Body of pancreas (tissue), 4 donors: ENCODE measurements around the gene COL6A3. TPM values are rescaled to one million over a fixed set of nuclear protein-coding genes. Genes with fewer than 3 reads are reported as not detected.

Experiments
- ATAC-seq: fragments of 150-250 bp; one replicate; pipeline ENCODE4 v1.9.1; 2016
- DNase-seq, 4 donors: peaks; one replicate each; pipeline ENCODE4 v3.0.0-alpha.2; 2019
- H3K27ac ChIP-seq, 4 donors: fragments of 200-600 bp; sonication (generic); 1 replicate in 3 of 4; 2 replicates in 1 of 4; pipeline versions ENCODE4 v1.5.1 to v1.6.1; 2016 to 2019; ENCODE audit warnings: mild to moderate bottlenecking in 1 of 4, mixed read lengths in 1 of 4, moderate library complexity in 1 of 4
- H3K27me3 ChIP-seq, 2 donors: fragments of 200-600 bp; sonication (generic); one replicate each; pipeline ENCODE4 v1.6.0; 2016; ENCODE audit warnings: mild to moderate bottlenecking in 1 of 2
- H3K36me3 ChIP-seq, 2 donors: fragments of 200-600 bp; sonication (generic); replicated peaks in 1 of 2; 2 replicates each; pipeline ENCODE4 v1.5.1; 2016; ENCODE audit warnings: low read depth in 2 of 2; ENCODE audit not compliant: insufficient read depth in 1 of 2
- H3K4me1 ChIP-seq: fragments of 200-600 bp; sonication (generic); one replicate; pipeline ENCODE4 v1.6.0; 2016
- H3K4me3 ChIP-seq, 2 donors: fragments of 200-600 bp; sonication (generic); 1 replicate in 1 of 2; 2 replicates in 1 of 2; pipeline ENCODE4 v1.5.1; 2016 to 2019
- H3K9me3 ChIP-seq, 3 donors: fragments of 200-600 bp; sonication (generic); 1 replicate in 2 of 3; 2 replicates in 1 of 3; pipeline ENCODE4 v1.5.1; 2016
- CTCF ChIP-seq, 7 experiments: fragments of 450-650 bp in 4 of 7; fragments of 200-600 bp in 3 of 7; sonication (generic) in 3 of 7; IDR thresholded peaks; one replicate each; pipeline ENCODE4 v1.5.1; 2016 to 2019; ENCODE audit warnings: antibody characterized with exemption in 7 of 7
- POLR2A ChIP-seq, 3 donors: fragments of 450-650 bp; IDR thresholded peaks; one replicate each; pipeline ENCODE4 v1.6.1; 2016; ENCODE audit warnings: antibody characterized with exemption in 3 of 3, mild to moderate bottlenecking in 2 of 3
- WGBS, 2 donors: methylation state at CpG; one replicate each; pipeline ENCODE4 v1.1.5; 2017; 5-methylcytosine and 5-hydroxymethylcytosine counted together
- intact Hi-C: fragments of 100-400 bp; cut with DNase I; formaldehyde crosslinking; loops from one replicate; pipeline ENCODE4 v1.15.1; 2023
- total RNA-seq, 2 donors: library from RNA; depleted of rRNA; stranded (reverse); fragments of >200 nt; gene quantifications; one replicate each; pipeline ENCODE4 v1.1.0, GENCODE V29; 2016

COL6A3 gene
- total RNA-seq, 2 donors from 2014 or later: 46.4 to 121 TPM

- H3K27me3 ChIP-seq: no peaks in the 10 kb centered on the region
- TF ChIP-seq CTCF (IDR thresholded peaks at IDR 0.05) (no peak), POLR2A (IDR thresholded peaks at IDR 0.05) (no peak)
- no peaks in the 10 kb centered on the region for H3K36me3 ChIP-seq
- H3K9me3 ChIP-seq: no peaks in the 10 kb centered on the region
- DNase-seq (no peak), ATAC-seq (no peak)
- H3K27ac ChIP-seq: no peak overlapping the region
- 80 to 85% methylated on average over 2 of the region's 2 CpGs for WGBS, 2 donors
- intact Hi-C loops: no loop called here
- H3K4me1 ChIP-seq: peaks cover 2% of the 10 kb centered on the region
- no peak overlapping the region for H3K4me3 ChIP-seq
These were observed 30.1 kb upstream of the COL6A3 start for GRCh38 chr2:237444071-237444470.

- ATAC-seq (no peak), DNase-seq (no peak)
- no peak overlapping the region for H3K4me3 ChIP-seq
- H3K27ac ChIP-seq: no peak overlapping the region
- H3K9me3 ChIP-seq: no peaks in the 10 kb centered on the region
- H3K36me3 ChIP-seq: no peaks in the 10 kb centered on the region
- TF ChIP-seq POLR2A (IDR thresholded peaks at IDR 0.05): no peak
- no peak for TF ChIP-seq CTCF (IDR thresholded peaks at IDR 0.05)
- no peaks in the 10 kb centered on the region for H3K27me3 ChIP-seq
- WGBS, 2 donors: 23 to 40% methylated on average over 2 of the region's 2 CpGs
- intact Hi-C loops: no loop called here
- peaks cover 12% of the 10 kb centered on the region for H3K4me1 ChIP-seq
These were observed 27.8 kb upstream of the COL6A3 start for GRCh38 chr2:237441605-237442274.

- H3K4me1 ChIP-seq: peaks cover 12% of the 10 kb centered on the region
- ATAC-seq (no peak), DNase-seq (no peak)
- H3K36me3 ChIP-seq: no peaks in the 10 kb centered on the region
- 29 to 50% methylated on average over 2 of the region's 2 CpGs for WGBS, 2 donors
- H3K4me3 ChIP-seq: no peak overlapping the region
- H3K27me3 ChIP-seq: no peaks in the 10 kb centered on the region
- H3K27ac ChIP-seq: no peak overlapping the region
- TF ChIP-seq CTCF (IDR thresholded peaks at IDR 0.05) (no peak), POLR2A (IDR thresholded peaks at IDR 0.05) (no peak)
- intact Hi-C loops: no loop called here
- H3K9me3 ChIP-seq: no peaks in the 10 kb centered on the region
These were observed 26.9 kb upstream of the COL6A3 start for GRCh38 chr2:237440819-237441281.

GRCh38 chr2:237438080-237438940, 24.3 kb upstream of the COL6A3 start:
- H3K27ac ChIP-seq: peak overlapping the region in 3 of 4 donors; percentile 61 to 78 (median 77)
- H3K4me1 ChIP-seq: peaks cover 19% of the 10 kb centered on the region
- ATAC-seq (peak; percentile 88), DNase-seq (peak; percentile 64 to 81 (median 74))
- TF ChIP-seq POLR2A (IDR thresholded peaks at IDR 0.05) (peak in 1 of 3 donors; percentile 34), CTCF (IDR thresholded peaks at IDR 0.05) (peak in 2 of 7 experiments; percentile 13 to 15)
- 26 to 29% methylated on average over 8 of the region's 8 CpGs for WGBS, 2 donors
- no peaks in the 10 kb centered on the region for H3K27me3 ChIP-seq
- H3K4me3 ChIP-seq: no peak overlapping the region
- H3K9me3 ChIP-seq: no peaks in the 10 kb centered on the region
- intact Hi-C loops: no loop called here
- no peaks in the 10 kb centered on the region for H3K36me3 ChIP-seq
